CD8-positive, alpha-beta memory T cell (primary cell): ENCODE measurements around the gene BCL3. TPM values are rescaled to one million over a fixed set of nuclear protein-coding genes. Genes with fewer than 3 reads are reported as not detected.
"Not testable (repeated sequence)": the region's sequence is repeated elsewhere in the genome, so short reads cannot be mapped to it uniquely, and the experiment has no call there.

Experiments used
- CTCF ChIA-PET: fragments of 350-600 bp; sonication (Branson Sonifier 250); formaldehyde crosslinking; loops from one replicate; lab custom pipeline; 2021; ENCODE audit warnings: antibody characterized with exemption; lab: Charles Lee
- POLR2A ChIA-PET: fragments of 350-600 bp; sonication (Branson Sonifier 250); formaldehyde crosslinking; loops from one replicate; lab custom pipeline; 2021; ENCODE audit warnings: antibody characterized with exemption; lab: Charles Lee
- DNase-seq, 5 donors: peaks; one replicate each; pipeline versions ENCODE4 v3.0.0 to v3.0.0-alpha.2; 2020 to 2022; ENCODE audit warnings: mixed read lengths in 1 of 5
- H3K27ac ChIP-seq: one replicate; pipeline ENCODE4 v1.7.0; 2013; ENCODE audit warnings: low read depth, mild to moderate bottlenecking, low read length, moderate library complexity
- H3K27me3 ChIP-seq: 2 replicates; pipeline ENCODE4 v1.7.0; 2013; ENCODE audit warnings: low read length, mild to moderate bottlenecking; ENCODE audit not compliant: insufficient read depth, poor library complexity, severe bottlenecking
- H3K36me3 ChIP-seq: 2 replicates; pipeline ENCODE4 v1.7.0; 2013; ENCODE audit warnings: mild to moderate bottlenecking, low read length, moderate library complexity; ENCODE audit not compliant: insufficient read depth
- H3K4me1 ChIP-seq: 2 replicates; pipeline ENCODE4 v1.7.0; 2013; ENCODE audit warnings: mild to moderate bottlenecking, low read length, moderate library complexity; ENCODE audit not compliant: insufficient read depth
- H3K4me3 ChIP-seq: 2 replicates; pipeline ENCODE4 v1.7.0; 2013; ENCODE audit warnings: mild to moderate bottlenecking, low read length
- H3K9me3 ChIP-seq: 2 replicates; pipeline ENCODE4 v1.7.0; 2013; ENCODE audit warnings: mild to moderate bottlenecking, low read length
- H3K27ac Mint-ChIP-seq, 8 donors: one replicate each; pipeline ENCODE4 v1.8.0; 2020 to 2021; ENCODE audit warnings: mixed read lengths in 8 of 8, mild to moderate bottlenecking in 6 of 8, inconsistent platforms in 3 of 8, moderate library complexity in 3 of 8
- H3K27me3 Mint-ChIP-seq, 2 donors: one replicate each; pipeline ENCODE4 v1.8.0; 2020 to 2021; ENCODE audit warnings: mixed read lengths in 2 of 2, mild to moderate bottlenecking in 1 of 2, moderate library complexity in 1 of 2
- H3K36me3 Mint-ChIP-seq, 3 donors: one replicate each; pipeline ENCODE4 v1.8.0; 2020 to 2021; ENCODE audit warnings: mixed read lengths in 3 of 3, inconsistent platforms in 1 of 3, mild to moderate bottlenecking in 1 of 3
- H3K4me1 Mint-ChIP-seq, 3 donors: one replicate each; pipeline ENCODE4 v1.8.0; 2020 to 2021; ENCODE audit warnings: mixed read lengths in 3 of 3, inconsistent platforms in 1 of 3, mild to moderate bottlenecking in 1 of 3
- H3K4me3 Mint-ChIP-seq, 7 donors: one replicate each; pipeline ENCODE4 v1.8.0; 2020 to 2021; ENCODE audit warnings: mixed read lengths in 7 of 7, mild to moderate bottlenecking in 6 of 7, moderate library complexity in 4 of 7, inconsistent platforms in 2 of 7
- H3K9me3 Mint-ChIP-seq, 5 donors: one replicate each; pipeline ENCODE4 v1.8.0; 2020 to 2022; ENCODE audit warnings: mixed read lengths in 5 of 5, mild to moderate bottlenecking in 3 of 5, moderate library complexity in 2 of 5, inconsistent platforms in 1 of 5
- polyA plus RNA-seq: library from polyadenylated mRNA; unstranded; fragments of 300-500 nt; fragmentation: Illumina TruSeq; gene quantifications from one replicate; pipeline ENCODE4 v1.2.3, GENCODE V29; 2021
- total RNA-seq, 2 experiments: library from RNA; stranded (reverse); gene quantifications; one replicate each; pipeline ENCODE4 v1.2.3, GENCODE V29; 2021

BCL3 gene
- total and polyA plus RNA-seq, 3 experiments from 2014 or later, result 9.8 to 33.9 (median 30.5) TPM

- H3K4me1 Mint-ChIP-seq, result peaks cover 0 to 6% (median 0%) of the 10 kb centered on the region in 3 donors
- H3K36me3 Mint-ChIP-seq, result no peaks in the 10 kb centered on the region
- Histone ChIP-seq H3K4me3 (no peak overlapping the region), H3K27me3 (no peaks in the 10 kb centered on the region), H3K36me3 (no peaks in the 10 kb centered on the region), H3K9me3 (no peaks in the 10 kb centered on the region), H3K27ac (no peak overlapping the region), H3K4me1 (no peaks in the 10 kb centered on the region)
- H3K4me3 Mint-ChIP-seq, result no peak overlapping the region
- H3K27me3 Mint-ChIP-seq, result peaks cover 6 to 12% of the 10 kb centered on the region in 2 donors
- ChIA-PET POLR2A (no interaction called here), CTCF (no interaction called here)
- no peak overlapping the region for H3K27ac Mint-ChIP-seq
- no peak for DNase-seq
- no peaks in the 10 kb centered on the region for H3K9me3 Mint-ChIP-seq
Observed at GRCh38 chr19:44706506-44707236, 41.8 kb upstream of the BCL3 start.

GRCh38 chr19:44707794-44708193 is 40.7 kb upstream of the BCL3 start:
- Histone ChIP-seq H3K27ac (no peak overlapping the region), H3K27me3 (no peaks in the 10 kb centered on the region), H3K4me3 (no peak overlapping the region), H3K36me3 (no peaks in the 10 kb centered on the region), H3K4me1 (no peaks in the 10 kb centered on the region), H3K9me3 (no peaks in the 10 kb centered on the region)
- H3K36me3 Mint-ChIP-seq, result no peaks in the 10 kb centered on the region
- peaks cover 0 to 6% (median 0%) of the 10 kb centered on the region in 3 donors for H3K4me1 Mint-ChIP-seq
- H3K27ac Mint-ChIP-seq, result no peak overlapping the region
- CTCF ChIA-PET, result interaction anchor here (1.9 kb wide), 1 partner anchor 16 kb away, joined by 8 read pairs; no protein-coding TSS in a partner anchor
- POLR2A ChIA-PET, result no interaction called here
- H3K9me3 Mint-ChIP-seq, result no peaks in the 10 kb centered on the region
- peaks cover 5 to 10% of the 10 kb centered on the region in 2 donors for H3K27me3 Mint-ChIP-seq
- DNase-seq, result no peak
- no peak overlapping the region for H3K4me3 Mint-ChIP-seq

- H3K27ac ChIP-seq, result no peak overlapping the region
- Mint-ChIP-seq H3K4me3 (no peak overlapping the region), H3K36me3 (no peaks in the 10 kb centered on the region), H3K9me3 (no peaks in the 10 kb centered on the region), H3K27ac (no peak overlapping the region), H3K4me1 (peaks cover 0 to 6% (median 0%) of the 10 kb centered on the region in 3 donors), H3K27me3 (peaks cover 5 to 6% of the 10 kb centered on the region in 2 donors)
- DNase-seq, result no peak
- H3K9me3 ChIP-seq, result no peaks in the 10 kb centered on the region
- H3K27me3 ChIP-seq, result no peaks in the 10 kb centered on the region
- no peak overlapping the region for H3K4me3 ChIP-seq
- ChIA-PET POLR2A (no interaction called here), CTCF (interaction anchor here (1.5 to 1.9 kb wide), 2 partner anchors 15 to 62 kb away, joined by 5 to 8 read pairs; no protein-coding TSS in a partner anchor)
- H3K4me1 ChIP-seq, result no peaks in the 10 kb centered on the region
- no peaks in the 10 kb centered on the region for H3K36me3 ChIP-seq
Observed at GRCh38 chr19:44708940-44709339, 39.6 kb upstream of the BCL3 start.

GRCh38 chr19:44709434-44710266 is 38.9 kb upstream of the BCL3 start:
- H3K27ac Mint-ChIP-seq, H3K36me3 Mint-ChIP-seq, H3K9me3 Mint-ChIP-seq, H3K9me3 ChIP-seq, H3K27me3 Mint-ChIP-seq, H3K4me3 Mint-ChIP-seq, H3K36me3 ChIP-seq, POLR2A ChIA-PET, H3K27ac ChIP-seq, H3K27me3 ChIP-seq, H3K4me1 ChIP-seq, H3K4me1 Mint-ChIP-seq, DNase-seq, H3K4me3 ChIP-seq: not testable (repeated sequence)
- CTCF ChIA-PET, result interaction anchor here (1.5 to 1.9 kb wide), 2 partner anchors 14 to 61 kb away, joined by 5 to 8 read pairs; no protein-coding TSS in a partner anchor

GRCh38 chr19:44710483-44710882 is 38.0 kb upstream of the BCL3 start:
- Histone ChIP-seq H3K9me3 (no peaks in the 10 kb centered on the region), H3K4me3 (no peak overlapping the region), H3K4me1 (no peaks in the 10 kb centered on the region), H3K36me3 (no peaks in the 10 kb centered on the region), H3K27me3 (no peaks in the 10 kb centered on the region), H3K27ac (no peak overlapping the region)
- Mint-ChIP-seq H3K4me1 (peaks cover 0 to 6% (median 0%) of the 10 kb centered on the region in 3 donors), H3K36me3 (peaks cover 0 to 2% (median 0%) of the 10 kb centered on the region in 3 donors), H3K27ac (peak overlapping the region in 2 of 8 donors; percentile 14 to 61), H3K27me3 (peaks cover 3 to 4% of the 10 kb centered on the region in 2 donors), H3K4me3 (no peak overlapping the region), H3K9me3 (peaks cover 0 to 10% (median 5%) of the 10 kb centered on the region in 5 donors)
- no peak for DNase-seq
- ChIA-PET CTCF (no interaction called here), POLR2A (no interaction called here)

- Mint-ChIP-seq H3K9me3 (peaks cover 0 to 12% (median 6%) of the 10 kb centered on the region in 5 donors), H3K4me3 (no peak overlapping the region), H3K4me1 (peaks cover 0 to 6% (median 0%) of the 10 kb centered on the region in 3 donors), H3K36me3 (peaks cover 0 to 5% (median 0%) of the 10 kb centered on the region in 3 donors), H3K27ac (no peak overlapping the region), H3K27me3 (peaks cover 0 to 1% of the 10 kb centered on the region in 2 donors)
- Histone ChIP-seq H3K4me1 (no peaks in the 10 kb centered on the region), H3K27me3 (no peaks in the 10 kb centered on the region), H3K9me3 (no peaks in the 10 kb centered on the region), H3K36me3 (no peaks in the 10 kb centered on the region), H3K27ac (no peak overlapping the region), H3K4me3 (no peak overlapping the region)
- DNase-seq, result no peak
- CTCF ChIA-PET, result interaction anchor here (0.6 to 2.1 kb wide), 3 partner anchors 11 to 155 kb away, joined by 3 to 9 read pairs (median 7); no protein-coding TSS in a partner anchor
- POLR2A ChIA-PET, result interaction anchor here (0.5 kb wide), 1 partner anchor 23 kb away, joined by 3 read pairs; no protein-coding TSS in a partner anchor
Observed at GRCh38 chr19:44712864-44713515, 35.5 kb upstream of the BCL3 start.

- peaks cover 0 to 5% (median 0%) of the 10 kb centered on the region in 3 donors for H3K36me3 Mint-ChIP-seq
- no peaks in the 10 kb centered on the region for H3K27me3 ChIP-seq
- no peaks in the 10 kb centered on the region for H3K9me3 ChIP-seq
- no peaks in the 10 kb centered on the region for H3K4me1 ChIP-seq
- no peak overlapping the region for H3K27ac Mint-ChIP-seq
- H3K4me3 Mint-ChIP-seq, result no peak overlapping the region
- peaks cover 0 to 2% of the 10 kb centered on the region in 2 donors for H3K27me3 Mint-ChIP-seq
- DNase-seq, result no peak
- ChIA-PET CTCF (interaction anchor here (2.2 kb wide), 1 partner anchor 9 kb away, joined by 10 read pairs; no protein-coding TSS in a partner anchor), POLR2A (no interaction called here)
- H3K4me1 Mint-ChIP-seq, result peaks cover 0 to 6% (median 0%) of the 10 kb centered on the region in 3 donors
- H3K27ac ChIP-seq, result no peak overlapping the region
- no peak overlapping the region for H3K4me3 ChIP-seq
- no peaks in the 10 kb centered on the region for H3K36me3 ChIP-seq
- peaks cover 0 to 12% (median 6%) of the 10 kb centered on the region in 5 donors for H3K9me3 Mint-ChIP-seq
Observed at GRCh38 chr19:44714597-44715169, 33.8 kb upstream of the BCL3 start.
